Measurements from ENCODE around the gene GUCY1A2. TPM values are rescaled to one million over a fixed set of nuclear protein-coding genes. Genes with fewer than 3 reads are reported as not detected.

Gene GUCY1A2
- total RNA-seq, 1 experiment from 2014 or later, result not detected

- CTCF ChIA-PET, result no interaction called here
- no peaks in the 10 kb centered on the region for H3K36me3 Mint-ChIP-seq (ENCODE audit: insufficient read depth, unreplicated experiment)
- H3K4me3 Mint-ChIP-seq (ENCODE audit: unreplicated experiment), result no peak overlapping the region
- Histone ChIP-seq H3K4me3 (ENCODE audit: low read depth, low read length) (no peak overlapping the region), H3K36me3 (ENCODE audit: control insufficient read depth, insufficient read depth, low read length) (no peaks in the 10 kb centered on the region), H3K27me3 (replicated peaks; ENCODE audit: control insufficient read depth, insufficient read depth, low read length) (no peaks in the 10 kb centered on the region), H3K4me1 (peaks cover 4% of the 10 kb centered on the region; the same call in 1 of the 2 replicates), H3K9me3 (no peaks in the 10 kb centered on the region)
- intact Hi-C loops (cut with micrococcal nuclease; ENCODE audit: unreplicated experiment), result no loop called here
- H3K27me3 Mint-ChIP-seq (ENCODE audit: insufficient read depth, unreplicated experiment), result no peaks in the 10 kb centered on the region
- H3K9me3 Mint-ChIP-seq (ENCODE audit: unreplicated experiment), result no peaks in the 10 kb centered on the region
- DNase-seq, result peak in 1 of 2 experiments; percentile 31
- TF ChIP-seq CTCF (IDR thresholded peaks at IDR 0.05; ENCODE audit: insufficient read depth in 1 of 2, low read depth in 1 of 2, low read length in 1 of 2, severe bottlenecking in 1 of 2, unreplicated experiment in 1 of 2), result no peak
- BruUV-seq (replicated peaks), result no TSS peak
- peak overlapping the region; percentile 49 for H3K27ac Mint-ChIP-seq (ENCODE audit: unreplicated experiment)
- POLR2A ChIA-PET, result no interaction called here
- peaks cover 6% of the 10 kb centered on the region for H3K4me1 Mint-ChIP-seq (ENCODE audit: low read depth, unreplicated experiment)
Measured at GRCh38 chr11:106706355-106706754, 311.9 kb downstream of the GUCY1A2 start.

GRCh38 chr11:106702805-106703204, 315.5 kb downstream of the GUCY1A2 start:
- H3K9me3 Mint-ChIP-seq (ENCODE audit: unreplicated experiment), result no peaks in the 10 kb centered on the region
- BruUV-seq (replicated peaks), result no TSS peak
- no peaks in the 10 kb centered on the region for H3K27me3 Mint-ChIP-seq (ENCODE audit: insufficient read depth, unreplicated experiment)
- POLR2A ChIA-PET, result no interaction called here
- Histone ChIP-seq H3K4me3 (ENCODE audit: low read depth, low read length) (no peak overlapping the region), H3K36me3 (ENCODE audit: control insufficient read depth, insufficient read depth, low read length) (no peaks in the 10 kb centered on the region), H3K27me3 (replicated peaks; ENCODE audit: control insufficient read depth, insufficient read depth, low read length) (no peaks in the 10 kb centered on the region), H3K4me1 (peaks cover 4% of the 10 kb centered on the region; the same call in 1 of the 2 replicates), H3K9me3 (no peaks in the 10 kb centered on the region)
- intact Hi-C loops (cut with micrococcal nuclease; ENCODE audit: unreplicated experiment), result loop anchor here (5.0 kb wide), 1 partner anchor 241 kb away; no protein-coding TSS in a partner anchor
- no peak for TF ChIP-seq CTCF (IDR thresholded peaks at IDR 0.05; ENCODE audit: insufficient read depth in 1 of 2, low read depth in 1 of 2, low read length in 1 of 2, severe bottlenecking in 1 of 2, unreplicated experiment in 1 of 2)
- no peak overlapping the region for H3K27ac Mint-ChIP-seq (ENCODE audit: unreplicated experiment)
- DNase-seq, result no peak
- peaks cover 6% of the 10 kb centered on the region for H3K4me1 Mint-ChIP-seq (ENCODE audit: low read depth, unreplicated experiment)
- no peaks in the 10 kb centered on the region for H3K36me3 Mint-ChIP-seq (ENCODE audit: insufficient read depth, unreplicated experiment)
- CTCF ChIA-PET, result no interaction called here
- H3K4me3 Mint-ChIP-seq (ENCODE audit: unreplicated experiment), result no peak overlapping the region

GRCh38 chr11:106697058-106697457, 321.2 kb downstream of the GUCY1A2 start:
- no peaks in the 10 kb centered on the region for H3K9me3 Mint-ChIP-seq (ENCODE audit: unreplicated experiment)
- BruUV-seq (replicated peaks), result no TSS peak
- intact Hi-C loops (cut with micrococcal nuclease; ENCODE audit: unreplicated experiment), result no loop called here
- H3K27me3 Mint-ChIP-seq (ENCODE audit: insufficient read depth, unreplicated experiment), result no peaks in the 10 kb centered on the region
- H3K27me3 ChIP-seq (replicated peaks; ENCODE audit: control insufficient read depth, insufficient read depth, low read length), result no peaks in the 10 kb centered on the region
- H3K36me3 Mint-ChIP-seq (ENCODE audit: insufficient read depth, unreplicated experiment), result no peaks in the 10 kb centered on the region
- DNase-seq, result no peak
- H3K36me3 ChIP-seq (ENCODE audit: control insufficient read depth, insufficient read depth, low read length), result no peaks in the 10 kb centered on the region
- no peak for TF ChIP-seq CTCF (IDR thresholded peaks at IDR 0.05; ENCODE audit: insufficient read depth in 1 of 2, low read depth in 1 of 2, low read length in 1 of 2, severe bottlenecking in 1 of 2, unreplicated experiment in 1 of 2)
- ChIA-PET CTCF (no interaction called here), POLR2A (no interaction called here)
- no peak overlapping the region for H3K4me3 ChIP-seq (ENCODE audit: low read depth, low read length)
- peaks cover 16% of the 10 kb centered on the region for H3K4me1 ChIP-seq
- no peaks in the 10 kb centered on the region for H3K4me1 Mint-ChIP-seq (ENCODE audit: low read depth, unreplicated experiment)
- no peak overlapping the region for H3K4me3 Mint-ChIP-seq (ENCODE audit: unreplicated experiment)
- H3K9me3 ChIP-seq, result no peaks in the 10 kb centered on the region
- H3K27ac Mint-ChIP-seq (ENCODE audit: unreplicated experiment), result no peak overlapping the region
